GM12878 (cell line): ENCODE measurements around the gene OGFOD3.

Experiments used
- CREB1 ChIP-seq: IDR thresholded peaks from 2 replicates; pipeline ENCODE4 v1.6.1; 2012; ENCODE audit warnings: low read depth, mild to moderate bottlenecking, inconsistent platforms
- EP300 ChIP-seq, 2 experiments: fragments of 150-350 bp in 1 of 2; IDR thresholded peaks; 2 replicates each; pipeline ENCODE4 v1.6.1; 2011 to 2012; ENCODE audit warnings: low read depth in 2 of 2, low read length in 2 of 2, borderline replicate concordance in 1 of 2, improper control_type of control experiment in 1 of 2, inconsistent platforms in 1 of 2; ENCODE audit not compliant: control insufficient read depth in 1 of 2
- HDAC6 ChIP-seq: fragments of 200-600 bp; sonication (generic); IDR thresholded peaks from one replicate; pipeline ENCODE4 v1.8.0; 2017; ENCODE audit warnings: antibody characterized with exemption; ENCODE audit not compliant: unreplicated experiment
- MTA2 ChIP-seq: fragments of 450-650 bp; IDR thresholded peaks from 2 replicates; pipeline ENCODE4 v1.6.1; 2016; ENCODE audit warnings: low read depth, mild to moderate bottlenecking, moderate library complexity
- POLR2A ChIP-seq: IDR thresholded peaks from 2 replicates; pipeline ENCODE4 v1.6.1; 2011; ENCODE audit warnings: low read depth, mild to moderate bottlenecking, low read length
- POLR2AphosphoS5 ChIP-seq: IDR thresholded peaks from 2 replicates; pipeline ENCODE4 v1.6.1; 2011; ENCODE audit warnings: mild to moderate bottlenecking, low read length, inconsistent platforms
- SP1 ChIP-seq: IDR thresholded peaks from one replicate; pipeline ENCODE4 v1.6.1; 2011; ENCODE audit warnings: low read depth, low read length
- YY1 ChIP-seq: IDR thresholded peaks from 2 replicates; pipeline ENCODE4 v1.6.1; 2011; ENCODE audit warnings: low read depth, mild to moderate bottlenecking, low read length
- ZNF24 ChIP-seq: fragments of 450-650 bp; IDR thresholded peaks from 2 replicates; pipeline ENCODE4 v1.6.1; 2017; ENCODE audit warnings: antibody characterized with exemption, mild to moderate bottlenecking
- TF ChIP-seq, protein P1 (sequence below), 3 experiments: IDR thresholded peaks in 2 of 3; conservative IDR thresholded peaks in 1 of 3; 2 replicates each; pipeline ENCODE4 v1.5.1; 2011; ENCODE audit warnings: low read depth in 3 of 3, low read length in 3 of 3, mild to moderate bottlenecking in 3 of 3, control low read depth in 2 of 3, moderate library complexity in 2 of 3, inconsistent platforms in 1 of 3, mixed read lengths in 1 of 3; ENCODE audit not compliant: control insufficient read depth in 2 of 3, insufficient read depth in 1 of 3; ENCODE audit errors: extremely low read depth in 1 of 3

DNA sequence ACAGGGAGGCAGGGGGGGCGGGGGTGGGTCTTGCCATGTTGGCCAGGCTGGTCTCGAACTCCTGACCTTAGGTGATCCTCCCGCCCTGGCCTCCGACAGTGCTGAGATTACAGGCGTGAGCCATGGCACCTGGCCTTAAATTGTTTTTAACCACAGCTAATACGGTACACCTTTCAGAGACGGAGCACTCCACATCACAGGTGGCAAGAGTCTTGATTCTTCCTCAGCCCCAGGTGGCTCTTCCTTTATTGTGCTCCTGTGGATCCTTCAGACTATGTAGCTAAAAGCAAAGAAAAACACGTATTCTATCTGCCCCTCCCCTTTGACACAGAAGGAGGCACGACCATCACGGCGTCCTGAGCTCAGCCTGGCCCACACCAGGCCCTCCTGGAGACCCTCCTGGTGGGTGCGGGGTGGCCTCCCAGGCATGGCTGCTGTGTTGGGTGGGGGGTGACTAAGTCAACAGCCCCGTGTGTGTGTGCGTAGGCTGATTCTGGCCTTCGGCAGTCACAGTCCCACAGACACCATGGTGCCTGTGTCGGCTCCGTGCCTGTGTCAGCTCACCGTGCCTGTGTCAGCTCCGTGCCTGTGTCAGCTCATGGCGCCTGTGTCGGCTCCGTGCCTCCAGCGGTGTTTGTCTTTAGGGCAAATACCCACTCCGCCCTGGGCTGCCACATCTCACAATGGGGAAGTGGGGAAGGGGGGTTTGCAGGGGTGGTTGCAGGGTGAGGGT, 74.0 kb downstream of the OGFOD3 start:
- TF ChIP-seq EP300 (IDR thresholded peaks at IDR 0.05; ENCODE audit: borderline replicate concordance in 1 of 2, control insufficient read depth in 1 of 2, low read depth in 2 of 2, low read length in 2 of 2) (no peak), POLR2A (no peak), CREB1 (no peak), POLR2AphosphoS5 (no peak), SP1 (no peak), YY1 (no peak), HDAC6 (no peak), MTA2 (no peak), ZNF24 (no peak)
- TF ChIP-seq, protein P1, sequence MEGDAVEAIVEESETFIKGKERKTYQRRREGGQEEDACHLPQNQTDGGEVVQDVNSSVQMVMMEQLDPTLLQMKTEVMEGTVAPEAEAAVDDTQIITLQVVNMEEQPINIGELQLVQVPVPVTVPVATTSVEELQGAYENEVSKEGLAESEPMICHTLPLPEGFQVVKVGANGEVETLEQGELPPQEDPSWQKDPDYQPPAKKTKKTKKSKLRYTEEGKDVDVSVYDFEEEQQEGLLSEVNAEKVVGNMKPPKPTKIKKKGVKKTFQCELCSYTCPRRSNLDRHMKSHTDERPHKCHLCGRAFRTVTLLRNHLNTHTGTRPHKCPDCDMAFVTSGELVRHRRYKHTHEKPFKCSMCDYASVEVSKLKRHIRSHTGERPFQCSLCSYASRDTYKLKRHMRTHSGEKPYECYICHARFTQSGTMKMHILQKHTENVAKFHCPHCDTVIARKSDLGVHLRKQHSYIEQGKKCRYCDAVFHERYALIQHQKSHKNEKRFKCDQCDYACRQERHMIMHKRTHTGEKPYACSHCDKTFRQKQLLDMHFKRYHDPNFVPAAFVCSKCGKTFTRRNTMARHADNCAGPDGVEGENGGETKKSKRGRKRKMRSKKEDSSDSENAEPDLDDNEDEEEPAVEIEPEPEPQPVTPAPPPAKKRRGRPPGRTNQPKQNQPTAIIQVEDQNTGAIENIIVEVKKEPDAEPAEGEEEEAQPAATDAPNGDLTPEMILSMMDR (IDR thresholded peaks at IDR 0.05 in 2 of 3, conservative IDR thresholded peaks at IDR 0.05 in 1 of 3; ENCODE audit: control insufficient read depth in 2 of 3, extremely low read depth in 1 of 3, insufficient read depth in 1 of 3, low read depth in 3 of 3, low read length in 3 of 3) = no peak
